RCC 7860 (cell line): ENCODE measurements around the gene USP32.
"Not testable (repeated sequence)": the region's sequence is repeated elsewhere in the genome, so short reads cannot be mapped to it uniquely, and the experiment has no call there.

ENCODE experiments used
- DNase-seq: peaks from one replicate; pipeline ENCODE4 v3.0.0-alpha.2; 2015; ENCODE audit warnings: low spot score
- FAIRE-seq: peaks from 2 replicates; lab custom pipeline; 2012; peaks lifted over from hg19 to GRCh38; lab: Jason Lieb, UNC

The USP32 gene

DNA sequence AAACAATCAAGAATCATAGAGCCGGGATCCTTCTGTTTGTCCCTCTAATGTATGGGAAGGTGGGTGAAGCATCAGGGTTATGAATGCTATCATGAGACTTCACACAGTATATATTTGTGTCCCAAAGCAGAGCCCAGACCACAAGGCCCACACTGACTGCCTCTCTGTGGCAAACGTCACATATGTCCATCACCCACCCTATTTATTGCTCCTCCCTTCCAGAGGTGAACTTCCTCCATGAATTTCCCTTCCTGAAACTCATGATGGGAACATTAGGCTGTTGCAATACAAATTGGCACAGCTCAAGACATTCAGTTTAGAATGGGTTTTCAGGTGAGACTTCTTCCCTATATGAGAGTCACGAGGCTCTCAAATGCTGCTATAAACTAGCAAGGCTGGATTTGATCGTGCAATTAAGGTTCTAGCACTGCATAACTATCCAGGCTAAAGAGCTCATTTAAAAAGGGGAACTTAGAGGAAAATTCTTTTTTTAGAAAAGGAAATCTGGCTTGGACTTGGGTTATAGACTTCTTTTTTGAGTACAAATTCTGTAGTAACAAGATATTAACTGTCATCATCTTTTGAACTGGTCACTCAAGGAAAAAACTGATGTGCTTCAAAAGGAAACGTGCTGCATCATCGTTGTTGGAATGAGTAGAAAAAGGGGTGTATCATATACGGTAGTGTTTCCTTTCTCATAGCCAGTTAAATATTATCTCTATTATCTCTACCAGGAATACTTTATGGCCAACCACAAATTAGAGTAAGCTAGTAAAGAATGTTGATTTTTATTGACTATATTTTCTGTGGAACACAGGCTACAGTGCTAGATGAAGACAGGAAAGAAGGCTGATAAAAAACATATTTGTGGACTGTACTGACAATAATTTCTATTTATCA lies 204.8 kb downstream of the USP32 start:
- peak; percentile 92 for FAIRE-seq
- peak; percentile 77 for DNase-seq

DNA sequence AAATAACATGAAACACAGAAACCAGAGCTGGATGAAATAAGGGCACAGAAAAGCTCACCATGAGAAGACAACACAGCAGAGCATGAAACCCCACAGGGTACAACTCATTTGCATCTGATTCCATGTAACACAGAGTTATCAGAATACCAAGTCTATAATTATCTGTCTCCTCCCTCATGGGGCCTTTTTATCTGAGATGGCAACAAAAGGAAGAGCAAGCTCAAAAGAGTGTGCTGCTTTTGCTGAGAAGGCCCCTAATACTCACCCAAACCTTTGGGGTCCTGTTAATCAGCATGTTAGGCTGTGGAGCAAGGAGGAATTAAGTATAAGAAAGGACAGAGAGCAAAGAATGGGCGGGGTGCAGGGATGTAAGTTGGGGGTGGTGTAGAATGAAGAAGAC lies 205.6 kb downstream of the USP32 start:
- DNase-seq, FAIRE-seq: not testable (repeated sequence)

DNA sequence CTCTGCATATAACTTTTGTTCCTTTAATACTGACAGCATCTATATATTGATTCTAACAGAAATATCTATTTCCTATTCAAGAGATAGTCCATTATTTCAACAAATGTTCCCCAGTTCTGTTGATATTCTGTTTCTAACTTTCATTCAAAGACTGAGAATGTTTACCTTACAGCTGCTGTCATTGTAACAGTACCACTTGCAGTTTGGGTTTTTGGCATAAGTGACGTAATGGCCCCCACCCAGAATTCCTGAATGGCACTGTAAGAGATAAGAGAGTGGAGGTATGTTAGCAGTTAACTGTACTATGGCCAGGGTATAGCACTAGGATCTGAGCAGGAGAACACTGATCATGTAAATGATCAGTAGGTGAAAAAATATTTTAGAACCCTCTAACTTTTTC lies 211.6 kb downstream of the USP32 start:
- DNase-seq, FAIRE-seq: not testable (repeated sequence)

- not testable (repeated sequence) for FAIRE-seq, DNase-seq
These were observed 213.8 kb downstream of the USP32 start for GRCh38 chr17:60178180-60178579.

DNA sequence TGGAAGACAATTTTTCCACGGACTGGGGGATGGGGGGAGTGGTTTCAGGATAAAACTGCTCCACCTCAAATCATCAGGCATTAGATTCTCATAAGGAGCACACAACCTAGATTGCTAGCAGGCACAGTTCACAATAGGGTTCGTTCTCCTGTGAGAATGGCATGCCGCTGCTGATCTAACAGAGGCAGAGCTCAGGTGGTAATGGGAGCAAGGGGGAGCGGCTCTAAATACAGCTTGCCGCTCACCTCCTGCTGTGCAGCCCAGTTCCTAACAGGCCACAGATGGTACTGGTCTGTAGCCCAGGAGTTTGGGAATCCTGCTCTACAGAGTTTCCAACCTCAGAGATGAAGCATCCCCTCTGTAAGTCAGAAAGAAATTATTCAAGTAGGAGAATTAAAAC lies 215.2 kb downstream of the USP32 start:
- DNase-seq, FAIRE-seq: not testable (repeated sequence)

- not testable (repeated sequence) for DNase-seq, FAIRE-seq
These were observed 217.2 kb downstream of the USP32 start for GRCh38 chr17:60174767-60175166.

- DNase-seq (no peak), FAIRE-seq (no peak)
These were observed 217.9 kb downstream of the USP32 start for GRCh38 chr17:60174035-60174434.

DNA sequence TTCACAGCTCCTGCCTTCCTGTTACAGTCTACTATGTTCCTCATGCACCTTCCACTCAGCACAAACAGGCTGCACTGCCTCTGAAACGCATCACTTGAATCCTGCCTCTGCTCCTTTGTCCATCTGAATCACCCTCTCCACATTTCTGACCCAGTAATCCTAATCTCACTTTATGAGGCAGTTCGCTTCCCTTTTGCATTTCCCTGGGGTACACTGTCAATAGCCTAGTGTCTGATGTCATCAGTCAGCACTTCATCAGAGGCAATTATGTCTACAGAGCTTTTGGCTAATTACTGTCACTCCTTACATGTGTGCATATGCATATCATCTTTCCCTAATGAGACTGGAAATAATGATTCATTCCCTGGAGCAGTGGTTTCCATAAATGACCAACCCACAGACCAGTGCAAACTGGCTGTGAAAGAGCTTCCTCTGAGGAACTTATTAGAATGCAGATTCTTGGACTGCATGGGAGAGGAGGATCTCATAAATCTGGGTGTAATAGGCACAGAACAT lies 218.6 kb downstream of the USP32 start:
- FAIRE-seq (no peak), DNase-seq (no peak)

DNA sequence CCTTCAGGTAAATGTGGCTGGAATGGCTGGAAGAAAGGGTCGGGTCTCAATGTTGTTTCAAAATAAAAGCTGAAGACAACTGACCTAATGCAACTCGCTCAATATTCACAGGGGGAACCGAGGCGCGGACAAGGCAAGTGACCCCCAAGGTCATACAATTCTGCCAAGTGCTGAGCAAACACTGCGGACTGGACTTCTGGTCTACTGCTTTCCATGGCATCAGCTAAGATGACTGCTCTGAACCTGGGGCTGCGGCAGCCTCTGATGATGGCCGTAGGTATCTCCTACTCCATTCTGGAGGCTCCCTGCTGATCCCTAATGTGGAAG lies 220.2 kb downstream of the USP32 start:
- FAIRE-seq = no peak

DNA sequence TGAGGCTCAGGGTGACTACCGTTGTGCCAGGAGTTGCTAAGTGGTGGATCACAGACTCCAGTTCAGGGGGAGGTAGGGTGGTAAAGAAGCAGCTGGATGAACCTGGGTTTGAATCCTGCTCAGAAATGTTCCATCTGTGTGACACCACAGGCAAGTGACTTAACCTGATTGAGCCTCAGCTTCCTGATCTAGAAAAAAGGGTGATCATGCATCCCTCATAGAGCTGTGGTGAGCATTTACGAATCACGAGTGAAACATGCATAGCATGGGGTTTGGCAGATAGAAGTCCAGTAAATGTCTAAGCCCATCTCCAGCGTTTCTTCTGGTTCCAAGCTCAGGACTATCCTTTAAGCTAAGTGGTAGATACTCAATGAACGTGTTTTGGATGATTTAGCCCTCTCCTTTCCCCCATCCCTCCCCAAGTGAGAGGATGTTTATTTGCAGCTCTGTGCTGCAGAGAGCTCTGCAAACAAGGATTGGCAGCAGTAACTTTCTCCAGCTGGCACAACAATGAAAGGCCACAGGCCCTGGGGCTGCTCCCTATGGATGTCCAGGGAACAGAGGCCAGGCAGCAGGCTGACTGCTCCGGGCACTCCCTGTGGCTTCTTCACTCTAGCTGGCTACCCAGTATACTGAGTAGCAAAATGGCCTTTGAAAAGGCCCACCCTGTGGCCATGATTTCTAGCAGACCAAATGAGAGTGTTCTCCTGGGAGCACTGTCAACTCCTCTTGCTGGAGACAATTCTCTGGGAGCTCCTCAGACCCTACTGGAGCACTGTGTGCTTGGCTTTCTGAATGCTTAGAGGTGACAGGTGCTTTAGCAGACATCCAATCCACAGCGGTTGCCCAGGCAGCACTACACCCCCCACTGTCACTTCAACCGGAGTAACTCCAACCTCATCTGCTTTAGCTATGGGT lies 220.8 kb downstream of the USP32 start:
- DNase-seq (no peak), FAIRE-seq (no peak)

More for the DNA sequence above, 220.2 kb downstream of the USP32 start:
- no peak for DNase-seq

GRCh38 chr17:60169921-60170817 lies 221.8 kb downstream of the USP32 start:
- FAIRE-seq (no peak), DNase-seq (no peak)

- DNase-seq = no peak
- no peak for FAIRE-seq
These were observed 223.3 kb downstream of the USP32 start for GRCh38 chr17:60168654-60169053.

DNA sequence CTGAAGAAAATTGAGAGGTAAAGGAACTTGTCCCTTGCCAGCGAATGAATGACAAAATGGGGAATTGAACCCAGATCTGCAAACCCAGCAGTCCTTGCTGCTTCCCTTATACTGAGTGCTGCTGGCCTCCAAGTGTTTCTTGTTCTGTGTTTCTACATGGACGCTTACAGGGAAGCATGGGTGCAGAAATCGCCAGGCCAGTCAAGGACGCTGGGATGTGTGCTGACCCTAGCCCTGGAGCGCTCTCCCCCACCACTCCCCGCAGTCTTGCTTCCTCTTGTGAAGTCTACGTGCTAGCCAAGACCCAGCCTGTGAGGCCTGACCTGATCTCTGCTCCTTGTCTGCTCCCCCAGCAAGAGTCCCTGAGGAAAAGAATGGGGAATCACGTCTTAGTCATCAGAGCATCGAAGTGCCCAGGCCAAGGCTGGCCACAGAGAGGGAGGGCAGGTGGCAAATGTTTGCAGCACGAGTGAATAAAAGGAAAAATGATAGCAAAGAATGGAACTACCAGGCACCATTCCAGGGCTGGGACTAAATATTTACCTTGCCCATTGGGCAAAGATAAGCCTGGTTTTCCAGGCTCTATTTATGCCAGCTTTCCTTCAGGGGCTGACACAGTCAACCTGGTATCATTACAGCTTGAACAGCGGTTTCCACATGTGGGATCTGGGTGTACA lies 224.7 kb downstream of the USP32 start:
- no peak for FAIRE-seq

GRCh38 chr17:60165971-60166370 lies 226.0 kb downstream of the USP32 start:
- FAIRE-seq = no peak

More for the DNA sequence above, 224.7 kb downstream of the USP32 start:
- peak; percentile 36 for DNase-seq

GRCh38 chr17:60165223-60165622 lies 226.7 kb downstream of the USP32 start:
- DNase-seq (no peak), FAIRE-seq (no peak)

More at GRCh38 chr17:60165971-60166370, 226.0 kb downstream of the USP32 start:
- peak; percentile 14 for DNase-seq

DNA sequence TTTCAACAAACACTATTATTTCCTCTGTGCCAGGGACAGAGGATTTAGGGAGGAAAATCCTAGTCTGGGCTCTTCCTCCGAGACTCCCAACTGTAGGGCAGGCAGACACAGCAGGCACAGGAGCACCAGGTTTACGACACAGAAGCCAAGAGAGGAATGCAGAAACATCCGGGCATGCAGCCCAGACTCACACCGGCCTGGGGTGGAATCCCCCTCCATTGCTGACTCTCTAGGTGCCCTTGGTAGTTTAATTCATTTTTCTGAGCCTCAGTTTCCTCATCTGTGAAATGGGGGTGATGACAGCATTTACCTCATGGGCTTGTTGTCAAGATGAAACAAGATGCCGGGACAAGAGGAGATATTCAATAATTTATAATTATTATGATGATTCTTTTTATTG lies 227.2 kb downstream of the USP32 start:
- FAIRE-seq (no peak), DNase-seq (no peak)

DNA sequence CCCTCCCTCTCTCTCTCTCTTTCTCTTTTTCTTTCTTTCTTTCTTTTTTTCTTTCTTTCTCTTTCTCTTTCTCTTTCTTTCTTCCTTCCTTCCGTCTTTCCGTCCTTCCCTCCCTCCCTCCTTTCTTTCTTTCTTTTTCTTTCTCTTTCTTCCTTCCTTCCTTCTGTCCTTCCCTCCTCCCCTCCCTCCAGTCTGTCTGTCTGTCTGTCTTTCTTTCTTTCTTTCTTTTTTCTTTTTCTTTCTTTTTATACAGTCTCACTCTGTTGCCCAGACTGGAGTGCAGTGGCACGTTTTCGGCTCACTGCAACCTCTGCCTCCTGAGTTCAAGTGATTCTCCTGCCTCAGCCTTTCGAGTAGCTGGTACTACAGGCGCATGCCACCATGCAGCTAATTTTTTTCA lies 227.8 kb downstream of the USP32 start:
- FAIRE-seq = no peak
- no peak for DNase-seq

GRCh38 chr17:60163108-60163784 lies 228.7 kb downstream of the USP32 start:
- no peak for FAIRE-seq
- DNase-seq = no peak
